Astrocyte of the cerebellum (primary cell): ENCODE data around the gene KDM8.

ENCODE experiments used
- DNase-seq: peaks from one replicate; pipeline ENCODE4 v3.0.0-alpha.2; 2011; ENCODE audit warnings: low read depth
- H3K4me3 ChIP-seq: 2 replicates; pipeline ENCODE4 v1.5.1; 2011; ENCODE audit warnings: mild to moderate bottlenecking, low read depth, low read length, moderate library complexity
- in situ Hi-C: cut with HindIII; loops from 2 replicates; pipeline ENCODE4 v1.10.0; 2017; ENCODE audit warnings: low sequenced_read_pairs
- TF ChIP-seq, protein P1 (sequence below): IDR thresholded peaks from 2 replicates; pipeline ENCODE4 v1.5.1; 2012; ENCODE audit warnings: low read length, low read depth, moderate library complexity, mild to moderate bottlenecking; ENCODE audit errors: missing control alignments

KDM8 gene

DNA sequence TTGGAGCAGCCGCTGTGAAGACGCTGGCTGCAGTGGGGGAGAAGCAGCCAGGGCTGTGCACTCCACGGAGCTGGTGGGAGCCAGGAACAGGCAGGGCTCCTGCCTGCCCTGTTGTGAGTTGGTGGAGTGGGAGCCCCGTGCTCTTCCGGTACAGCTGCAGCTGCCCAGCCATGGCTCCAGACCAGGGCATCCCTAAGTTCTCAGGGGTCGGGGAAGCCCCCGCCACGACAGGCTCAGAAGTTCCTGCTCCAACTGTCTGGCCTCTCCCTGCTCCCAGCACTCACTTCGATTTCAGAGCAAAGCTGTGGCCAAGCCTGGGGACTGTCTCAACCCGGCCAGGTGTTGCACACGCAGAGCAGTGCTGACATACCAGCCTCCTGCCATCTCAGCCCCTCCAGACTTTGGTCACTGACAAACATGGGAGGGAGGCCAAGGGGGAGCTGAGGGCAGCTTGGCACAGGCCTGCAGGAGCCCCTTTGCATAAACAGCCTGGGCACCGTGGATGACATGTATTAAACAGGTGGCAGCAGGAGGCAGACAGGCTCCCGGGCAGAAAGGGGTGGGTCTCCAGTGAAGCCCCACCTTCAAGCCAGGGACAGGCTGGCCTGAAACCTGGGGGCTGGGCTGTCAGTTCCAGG is 13.9 kb upstream of the KDM8 start:
- no peak overlapping the region for H3K4me3 ChIP-seq
- no peak for DNase-seq
- in situ Hi-C loops: no loop called here
- TF ChIP-seq, protein P1, sequence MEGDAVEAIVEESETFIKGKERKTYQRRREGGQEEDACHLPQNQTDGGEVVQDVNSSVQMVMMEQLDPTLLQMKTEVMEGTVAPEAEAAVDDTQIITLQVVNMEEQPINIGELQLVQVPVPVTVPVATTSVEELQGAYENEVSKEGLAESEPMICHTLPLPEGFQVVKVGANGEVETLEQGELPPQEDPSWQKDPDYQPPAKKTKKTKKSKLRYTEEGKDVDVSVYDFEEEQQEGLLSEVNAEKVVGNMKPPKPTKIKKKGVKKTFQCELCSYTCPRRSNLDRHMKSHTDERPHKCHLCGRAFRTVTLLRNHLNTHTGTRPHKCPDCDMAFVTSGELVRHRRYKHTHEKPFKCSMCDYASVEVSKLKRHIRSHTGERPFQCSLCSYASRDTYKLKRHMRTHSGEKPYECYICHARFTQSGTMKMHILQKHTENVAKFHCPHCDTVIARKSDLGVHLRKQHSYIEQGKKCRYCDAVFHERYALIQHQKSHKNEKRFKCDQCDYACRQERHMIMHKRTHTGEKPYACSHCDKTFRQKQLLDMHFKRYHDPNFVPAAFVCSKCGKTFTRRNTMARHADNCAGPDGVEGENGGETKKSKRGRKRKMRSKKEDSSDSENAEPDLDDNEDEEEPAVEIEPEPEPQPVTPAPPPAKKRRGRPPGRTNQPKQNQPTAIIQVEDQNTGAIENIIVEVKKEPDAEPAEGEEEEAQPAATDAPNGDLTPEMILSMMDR: no peak

DNA sequence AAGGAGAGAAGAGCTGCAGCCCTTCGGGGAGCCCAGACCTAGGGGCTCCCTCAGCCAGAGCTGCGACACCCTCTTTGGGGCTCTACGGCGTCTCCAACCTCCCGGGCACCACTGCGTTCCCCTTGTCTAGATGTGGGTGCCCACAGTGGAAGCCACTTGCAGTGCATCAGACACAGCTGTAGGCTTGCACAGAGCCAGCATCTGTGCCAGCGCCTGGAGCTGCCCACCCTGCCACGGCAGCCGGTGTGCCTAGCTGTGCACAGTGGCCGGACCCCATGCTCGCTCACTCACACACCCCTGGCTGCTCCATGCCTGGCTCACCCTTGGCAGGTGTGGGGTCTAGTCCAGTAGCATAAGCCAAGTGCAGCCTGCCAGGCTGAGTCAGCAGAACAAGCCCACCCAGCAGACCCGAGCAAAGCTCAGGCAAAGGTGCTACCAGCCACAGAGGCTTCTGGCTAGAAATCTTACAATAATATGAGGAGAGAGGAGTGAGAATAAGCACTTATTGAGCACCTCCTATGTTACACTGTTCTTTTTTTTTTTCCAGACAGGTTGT is 12.9 kb upstream of the KDM8 start:
- TF ChIP-seq, protein P1: no peak
- H3K4me3 ChIP-seq: no peak overlapping the region
- in situ Hi-C loops: no loop called here
- DNase-seq: no peak

DNA sequence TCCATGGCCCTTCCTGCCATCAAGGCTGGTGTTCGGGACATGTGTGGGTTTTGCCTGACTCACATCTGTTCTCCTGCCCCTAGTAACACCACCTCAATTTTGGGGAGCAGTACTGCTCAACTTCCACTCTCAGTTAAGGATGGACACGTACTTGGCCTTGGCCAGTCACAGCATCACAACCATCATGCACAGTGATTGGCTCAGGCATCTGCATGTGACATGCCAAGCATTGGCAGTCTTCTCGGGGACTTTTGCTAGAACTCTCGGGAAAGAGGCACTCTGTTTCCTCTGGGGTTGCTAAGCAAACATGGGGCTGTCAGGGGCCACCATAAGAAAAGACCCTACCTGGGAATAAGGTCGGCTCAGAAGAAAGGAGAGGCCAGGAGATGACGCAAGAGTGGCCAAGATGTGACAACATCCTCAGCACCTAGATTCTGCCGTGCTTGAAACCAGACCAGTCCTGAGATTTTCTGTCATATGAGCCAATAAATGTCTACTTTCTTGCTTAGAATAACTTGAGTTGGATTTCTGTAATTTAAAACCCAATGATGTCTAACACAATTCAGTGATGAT is 11.9 kb upstream of the KDM8 start:
- TF ChIP-seq, protein P1: no peak
- no peak overlapping the region for H3K4me3 ChIP-seq
- in situ Hi-C loops: no loop called here
- DNase-seq: no peak

DNA sequence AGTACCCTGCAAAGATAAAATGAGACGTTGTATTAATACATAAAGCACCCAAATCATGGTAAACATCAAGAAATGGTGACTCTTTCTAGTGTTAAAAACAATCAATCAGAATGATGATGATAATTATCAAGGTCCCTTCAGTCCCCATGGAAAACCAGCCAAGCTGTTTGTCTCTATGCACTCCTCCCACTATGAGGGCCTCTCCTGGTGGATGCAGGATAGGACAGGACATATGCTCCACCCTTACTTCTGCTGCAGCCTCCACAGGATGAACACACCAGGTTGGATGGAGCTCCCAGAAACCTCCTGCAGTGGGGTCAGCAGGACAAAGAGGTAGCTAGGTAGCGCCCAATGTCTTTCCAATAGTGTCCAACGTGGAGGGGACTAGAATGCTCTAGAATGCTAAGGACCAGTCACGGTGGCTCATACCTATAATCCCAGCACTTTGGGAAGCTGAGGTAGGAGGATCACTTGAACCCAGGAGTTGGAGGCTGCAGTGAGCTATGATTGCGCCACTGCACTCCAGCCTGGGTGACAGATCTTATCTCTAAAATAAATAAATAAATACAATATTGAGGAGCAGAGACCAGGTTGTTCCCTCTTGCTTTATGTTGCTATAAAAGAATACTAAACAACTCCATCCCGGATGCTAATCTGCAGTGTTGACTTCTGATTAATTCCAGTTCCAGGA is 9.9 kb upstream of the KDM8 start:
- DNase-seq: no peak
- H3K4me3 ChIP-seq: no peak overlapping the region
- in situ Hi-C loops: no loop called here
- TF ChIP-seq, protein P1: no peak

DNA sequence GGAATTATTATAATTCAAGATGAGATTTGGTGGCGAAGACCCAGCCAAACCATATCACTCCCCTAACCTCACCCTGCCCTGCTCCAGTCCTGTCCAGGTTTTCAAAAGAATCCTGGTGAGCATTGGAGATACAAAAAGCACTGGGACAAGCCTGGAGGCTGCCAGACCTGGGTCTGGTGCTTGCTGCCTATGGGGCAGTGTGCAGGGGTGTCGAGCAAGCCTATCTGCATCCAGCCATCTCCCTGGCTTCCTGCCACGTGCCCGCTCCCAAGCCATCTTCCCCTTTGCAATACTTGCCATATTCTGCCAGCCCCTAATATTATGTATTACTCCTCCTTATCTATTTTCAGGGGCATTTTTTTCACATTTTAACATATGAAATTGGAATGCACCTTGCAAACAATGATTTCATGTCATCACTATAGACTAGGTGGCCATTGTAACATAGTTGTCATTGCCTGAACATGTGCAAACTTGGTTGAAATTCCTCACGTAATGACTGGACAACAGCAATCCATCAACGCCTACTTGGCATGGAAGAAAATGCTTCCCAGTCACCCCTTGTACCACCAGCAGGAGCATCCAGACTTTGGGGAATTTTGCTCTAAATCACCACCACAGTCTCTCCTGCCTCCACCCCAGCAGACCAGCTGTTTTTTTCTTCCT is 8.1 kb upstream of the KDM8 start:
- no peak overlapping the region for H3K4me3 ChIP-seq
- no peak for DNase-seq
- TF ChIP-seq, protein P1: no peak
- in situ Hi-C loops: no loop called here

DNA sequence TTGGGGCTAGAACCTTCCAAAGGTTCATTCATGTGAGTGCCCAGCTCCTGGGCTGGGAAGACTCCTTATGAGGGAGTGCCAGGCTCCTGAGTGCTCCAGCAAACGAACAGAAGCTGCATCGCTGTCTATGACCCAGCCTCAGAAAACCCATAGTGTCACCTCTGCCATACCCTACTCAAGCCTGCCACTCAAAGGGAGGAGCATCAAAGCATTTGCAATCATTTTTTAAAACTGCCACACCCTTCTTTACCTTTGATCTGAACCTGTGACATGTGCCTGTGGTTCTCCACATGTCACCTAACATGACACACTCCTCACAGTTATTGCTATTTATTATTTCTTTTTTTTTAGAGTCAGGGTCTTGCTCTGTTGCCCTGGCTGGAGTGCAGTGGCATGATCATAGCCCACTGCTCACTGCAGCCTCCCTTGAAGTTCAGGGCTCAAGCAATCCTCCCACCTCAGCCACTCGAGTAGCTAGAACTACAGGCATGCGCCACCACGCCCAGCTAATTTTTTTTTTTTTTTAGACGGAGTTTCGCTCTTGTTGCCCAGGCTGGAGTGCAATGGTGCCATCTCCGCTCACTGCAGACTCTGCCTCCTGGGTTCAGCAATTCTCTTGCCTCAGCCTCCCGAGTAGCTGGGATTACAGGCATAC is 7.3 kb upstream of the KDM8 start:
- in situ Hi-C loops: no loop called here
- no peak for DNase-seq
- H3K4me3 ChIP-seq: no peak overlapping the region
- TF ChIP-seq, protein P1: no peak
